Liver (tissue), 3 donors: ENCODE data around the gene HSPA12B.

Source experiments
- EGR1 ChIP-seq, 2 donors: IDR thresholded peaks; 2 replicates each; pipeline ENCODE4 v1.6.1; 2016 to 2018; ENCODE audit warnings: antibody characterized with exemption in 2 of 2, low read depth in 2 of 2
- FOXA1 ChIP-seq: IDR thresholded peaks from 2 replicates; pipeline ENCODE4 v1.6.1; 2016; ENCODE audit warnings: antibody characterized with exemption
- FOXA2 ChIP-seq: IDR thresholded peaks from 2 replicates; pipeline ENCODE4 v1.6.1; 2016; ENCODE audit warnings: antibody characterized with exemption
- GABPA ChIP-seq, 2 donors: IDR thresholded peaks in 1 of 2; conservative IDR thresholded peaks in 1 of 2; 2 replicates each; pipeline ENCODE4 v1.6.1; 2016; ENCODE audit warnings: antibody characterized with exemption in 2 of 2, mild to moderate bottlenecking in 1 of 2, moderate library complexity in 1 of 2
- HNF4A ChIP-seq, 2 donors: conservative IDR thresholded peaks; 2 replicates each; pipeline ENCODE4 v1.6.1; 2016; ENCODE audit warnings: antibody characterized with exemption in 2 of 2, mild to moderate bottlenecking in 2 of 2
- NR2F2 ChIP-seq: IDR thresholded peaks from 2 replicates; pipeline ENCODE4 v1.6.1; 2016; ENCODE audit warnings: antibody characterized with exemption
- RAD21 ChIP-seq, 2 donors: IDR thresholded peaks; 2 replicates each; pipeline ENCODE4 v1.6.1; 2016; ENCODE audit warnings: antibody characterized with exemption in 2 of 2, mild to moderate bottlenecking in 2 of 2
- TAF1 ChIP-seq: conservative IDR thresholded peaks from 2 replicates; pipeline ENCODE4 v1.6.1; 2016; ENCODE audit warnings: antibody characterized with exemption, mild to moderate bottlenecking
- YY1 ChIP-seq: IDR thresholded peaks from 2 replicates; pipeline ENCODE4 v1.6.1; 2016; ENCODE audit warnings: antibody characterized with exemption, mild to moderate bottlenecking
- TF ChIP-seq, protein P1 (sequence below): fragments of 150-350 bp; IDR thresholded peaks from 2 replicates; pipeline ENCODE4 v1.5.1; 2017; ENCODE audit warnings: improper control_type of control experiment, low read depth, low read length; ENCODE audit not compliant: missing input control
- TF ChIP-seq, protein P2 (sequence below): IDR thresholded peaks from 2 replicates; pipeline ENCODE4 v1.6.1; 2016; ENCODE audit warnings: antibody characterized with exemption, mild to moderate bottlenecking
- TF ChIP-seq, protein P3 (sequence below): IDR thresholded peaks from 2 replicates; pipeline ENCODE4 v1.6.1; 2016; ENCODE audit warnings: antibody characterized with exemption
- TF ChIP-seq, protein P4 (sequence below): IDR thresholded peaks from 2 replicates; pipeline ENCODE4 v1.6.1; 2016; ENCODE audit warnings: antibody characterized with exemption
- TF ChIP-seq, protein P5 (sequence below): IDR thresholded peaks from 2 replicates; pipeline ENCODE4 v1.6.1; 2016; ENCODE audit warnings: antibody characterized with exemption
- donor health status: healthy.
- donor health status: healthy.

DNA sequence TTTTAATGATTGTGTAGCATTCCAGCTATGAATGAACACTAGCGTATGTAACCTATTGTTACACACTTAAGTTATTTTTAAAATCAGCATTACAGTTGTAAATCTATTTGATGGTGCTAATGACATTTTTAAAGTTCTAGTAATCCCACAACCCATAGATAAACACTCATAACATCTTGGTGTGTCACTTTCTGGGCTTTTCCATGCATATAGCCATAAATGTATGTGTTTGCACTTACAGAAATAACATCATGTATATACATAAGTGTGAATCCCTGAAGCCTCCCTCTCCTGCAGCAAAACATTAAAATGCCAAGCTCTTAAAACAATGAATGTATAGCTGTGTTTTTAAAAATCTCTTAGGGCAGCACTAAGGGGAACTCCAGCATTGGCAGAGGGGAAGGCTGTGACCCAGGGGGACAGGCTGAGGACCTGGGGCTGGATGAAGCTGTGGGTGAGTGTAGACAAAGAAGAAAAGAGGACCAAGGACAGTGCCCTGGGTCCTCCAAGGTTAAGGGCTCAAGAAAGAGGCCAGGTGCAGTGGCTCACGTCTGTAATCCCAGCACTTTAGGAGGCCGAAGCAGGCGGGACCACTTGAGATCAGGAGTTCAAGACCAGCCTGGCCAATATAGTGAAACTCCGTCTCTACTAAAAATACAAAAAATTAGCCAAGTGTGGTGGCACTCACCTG lies 55.0 kb downstream of the HSPA12B start:
- TF ChIP-seq, protein P1, sequence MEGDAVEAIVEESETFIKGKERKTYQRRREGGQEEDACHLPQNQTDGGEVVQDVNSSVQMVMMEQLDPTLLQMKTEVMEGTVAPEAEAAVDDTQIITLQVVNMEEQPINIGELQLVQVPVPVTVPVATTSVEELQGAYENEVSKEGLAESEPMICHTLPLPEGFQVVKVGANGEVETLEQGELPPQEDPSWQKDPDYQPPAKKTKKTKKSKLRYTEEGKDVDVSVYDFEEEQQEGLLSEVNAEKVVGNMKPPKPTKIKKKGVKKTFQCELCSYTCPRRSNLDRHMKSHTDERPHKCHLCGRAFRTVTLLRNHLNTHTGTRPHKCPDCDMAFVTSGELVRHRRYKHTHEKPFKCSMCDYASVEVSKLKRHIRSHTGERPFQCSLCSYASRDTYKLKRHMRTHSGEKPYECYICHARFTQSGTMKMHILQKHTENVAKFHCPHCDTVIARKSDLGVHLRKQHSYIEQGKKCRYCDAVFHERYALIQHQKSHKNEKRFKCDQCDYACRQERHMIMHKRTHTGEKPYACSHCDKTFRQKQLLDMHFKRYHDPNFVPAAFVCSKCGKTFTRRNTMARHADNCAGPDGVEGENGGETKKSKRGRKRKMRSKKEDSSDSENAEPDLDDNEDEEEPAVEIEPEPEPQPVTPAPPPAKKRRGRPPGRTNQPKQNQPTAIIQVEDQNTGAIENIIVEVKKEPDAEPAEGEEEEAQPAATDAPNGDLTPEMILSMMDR, result no peak
- TF ChIP-seq EGR1 (IDR thresholded peaks at IDR 0.05; ENCODE audit: low read depth in 2 of 2), result no peak
- no peak for TF ChIP-seq GABPA (IDR thresholded peaks at IDR 0.05 in 1 of 2, conservative IDR thresholded peaks at IDR 0.05 in 1 of 2)
- TF ChIP-seq NR2F2, result no peak
- TF ChIP-seq YY1, result no peak
- TF ChIP-seq, protein P2, sequence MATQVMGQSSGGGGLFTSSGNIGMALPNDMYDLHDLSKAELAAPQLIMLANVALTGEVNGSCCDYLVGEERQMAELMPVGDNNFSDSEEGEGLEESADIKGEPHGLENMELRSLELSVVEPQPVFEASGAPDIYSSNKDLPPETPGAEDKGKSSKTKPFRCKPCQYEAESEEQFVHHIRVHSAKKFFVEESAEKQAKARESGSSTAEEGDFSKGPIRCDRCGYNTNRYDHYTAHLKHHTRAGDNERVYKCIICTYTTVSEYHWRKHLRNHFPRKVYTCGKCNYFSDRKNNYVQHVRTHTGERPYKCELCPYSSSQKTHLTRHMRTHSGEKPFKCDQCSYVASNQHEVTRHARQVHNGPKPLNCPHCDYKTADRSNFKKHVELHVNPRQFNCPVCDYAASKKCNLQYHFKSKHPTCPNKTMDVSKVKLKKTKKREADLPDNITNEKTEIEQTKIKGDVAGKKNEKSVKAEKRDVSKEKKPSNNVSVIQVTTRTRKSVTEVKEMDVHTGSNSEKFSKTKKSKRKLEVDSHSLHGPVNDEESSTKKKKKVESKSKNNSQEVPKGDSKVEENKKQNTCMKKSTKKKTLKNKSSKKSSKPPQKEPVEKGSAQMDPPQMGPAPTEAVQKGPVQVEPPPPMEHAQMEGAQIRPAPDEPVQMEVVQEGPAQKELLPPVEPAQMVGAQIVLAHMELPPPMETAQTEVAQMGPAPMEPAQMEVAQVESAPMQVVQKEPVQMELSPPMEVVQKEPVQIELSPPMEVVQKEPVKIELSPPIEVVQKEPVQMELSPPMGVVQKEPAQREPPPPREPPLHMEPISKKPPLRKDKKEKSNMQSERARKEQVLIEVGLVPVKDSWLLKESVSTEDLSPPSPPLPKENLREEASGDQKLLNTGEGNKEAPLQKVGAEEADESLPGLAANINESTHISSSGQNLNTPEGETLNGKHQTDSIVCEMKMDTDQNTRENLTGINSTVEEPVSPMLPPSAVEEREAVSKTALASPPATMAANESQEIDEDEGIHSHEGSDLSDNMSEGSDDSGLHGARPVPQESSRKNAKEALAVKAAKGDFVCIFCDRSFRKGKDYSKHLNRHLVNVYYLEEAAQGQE, result no peak
- TF ChIP-seq, protein P3, sequence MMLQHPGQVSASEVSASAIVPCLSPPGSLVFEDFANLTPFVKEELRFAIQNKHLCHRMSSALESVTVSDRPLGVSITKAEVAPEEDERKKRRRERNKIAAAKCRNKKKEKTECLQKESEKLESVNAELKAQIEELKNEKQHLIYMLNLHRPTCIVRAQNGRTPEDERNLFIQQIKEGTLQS, result no peak
- TF ChIP-seq, protein P4, sequence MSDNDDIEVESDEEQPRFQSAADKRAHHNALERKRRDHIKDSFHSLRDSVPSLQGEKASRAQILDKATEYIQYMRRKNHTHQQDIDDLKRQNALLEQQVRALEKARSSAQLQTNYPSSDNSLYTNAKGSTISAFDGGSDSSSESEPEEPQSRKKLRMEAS, result no peak
- TF ChIP-seq, protein P5, sequence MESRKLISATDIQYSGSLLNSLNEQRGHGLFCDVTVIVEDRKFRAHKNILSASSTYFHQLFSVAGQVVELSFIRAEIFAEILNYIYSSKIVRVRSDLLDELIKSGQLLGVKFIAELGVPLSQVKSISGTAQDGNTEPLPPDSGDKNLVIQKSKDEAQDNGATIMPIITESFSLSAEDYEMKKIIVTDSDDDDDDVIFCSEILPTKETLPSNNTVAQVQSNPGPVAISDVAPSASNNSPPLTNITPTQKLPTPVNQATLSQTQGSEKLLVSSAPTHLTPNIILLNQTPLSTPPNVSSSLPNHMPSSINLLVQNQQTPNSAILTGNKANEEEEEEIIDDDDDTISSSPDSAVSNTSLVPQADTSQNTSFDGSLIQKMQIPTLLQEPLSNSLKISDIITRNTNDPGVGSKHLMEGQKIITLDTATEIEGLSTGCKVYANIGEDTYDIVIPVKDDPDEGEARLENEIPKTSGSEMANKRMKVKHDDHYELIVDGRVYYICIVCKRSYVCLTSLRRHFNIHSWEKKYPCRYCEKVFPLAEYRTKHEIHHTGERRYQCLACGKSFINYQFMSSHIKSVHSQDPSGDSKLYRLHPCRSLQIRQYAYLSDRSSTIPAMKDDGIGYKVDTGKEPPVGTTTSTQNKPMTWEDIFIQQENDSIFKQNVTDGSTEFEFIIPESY, result no peak
- TF ChIP-seq HNF4A (conservative IDR thresholded peaks at IDR 0.05), result no peak
- no peak for TF ChIP-seq FOXA2
- TF ChIP-seq RAD21 (IDR thresholded peaks at IDR 0.05), result no peak
- no peak for TF ChIP-seq TAF1
- no peak for TF ChIP-seq FOXA1
